ENCODE data around the gene MROH9. TPM values are rescaled to one million over a fixed set of nuclear protein-coding genes. Genes with fewer than 3 reads are reported as not detected.

Gene MROH9
- polyA plus RNA-seq, 3 donors = not detected

DNA sequence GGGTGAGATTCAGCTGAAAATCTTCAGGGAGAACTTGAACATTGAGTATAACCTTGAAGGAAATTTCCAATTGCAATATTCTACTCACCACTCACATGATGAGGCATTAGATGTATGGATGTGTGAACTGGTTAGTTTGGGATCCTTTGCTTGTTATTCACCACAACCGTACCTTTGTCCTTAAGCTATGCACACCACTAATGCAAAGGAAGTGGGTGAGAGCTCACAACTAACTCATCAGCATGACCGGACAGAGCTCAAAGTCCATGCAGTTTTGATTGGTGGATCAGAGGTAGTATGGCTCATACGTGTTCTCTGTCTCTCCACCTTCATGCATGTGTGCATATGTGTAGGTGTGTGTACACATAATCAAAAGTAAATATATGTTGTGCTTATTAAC, 43.5 kb upstream of the MROH9 start:
- no peak overlapping the region for H2AFZ ChIP-seq (ENCODE audit: insufficient read depth, low read depth, low read length, poor library complexity, severe bottlenecking)
- H3K27ac ChIP-seq (ENCODE audit: low read depth in 1 of 2, low read length in 2 of 2) = no peak overlapping the region
- Mint-ChIP-seq H3K27me3 (ENCODE audit: low read depth in 3 of 3) (peaks cover 0 to 1% (median 0%) of the 10 kb centered on the region in 3 donors), H3K9me3 (no peaks in the 10 kb centered on the region), H3K4me3 (no peak overlapping the region), H3K36me3 (no peaks in the 10 kb centered on the region), H3K27ac (no peak overlapping the region), H3K4me1 (no peaks in the 10 kb centered on the region)
- H3K4me2 ChIP-seq (replicated peaks; ENCODE audit: extremely low read depth, low read length, poor library complexity, severe bottlenecking) = no peak overlapping the region
- H3K4me1 ChIP-seq (ENCODE audit: control insufficient read depth in 1 of 2, insufficient read depth in 2 of 2, low read length in 2 of 2) = no peaks in the 10 kb centered on the region
- no peak overlapping the region for H3K4me3 ChIP-seq (replicated peaks in 1 of 3; ENCODE audit: low read depth in 2 of 3, low read length in 3 of 3)
- H3K79me2 ChIP-seq (ENCODE audit: insufficient read depth, low read length) = no peaks in the 10 kb centered on the region
- H4K20me1 ChIP-seq (ENCODE audit: insufficient read depth, low read length) = no peaks in the 10 kb centered on the region
- H3K9ac ChIP-seq (ENCODE audit: insufficient read depth, low read length, poor library complexity, severe bottlenecking) = no peak overlapping the region
- no peak for DNase-seq
- intact Hi-C loops (cut with micrococcal nuclease) = no loop called here
- no peaks in the 10 kb centered on the region for H3K9me3 ChIP-seq (replicated peaks in 1 of 2; ENCODE audit: control insufficient read depth in 1 of 2, insufficient read depth in 1 of 2, low read length in 2 of 2)
- TF ChIP-seq, protein P1, sequence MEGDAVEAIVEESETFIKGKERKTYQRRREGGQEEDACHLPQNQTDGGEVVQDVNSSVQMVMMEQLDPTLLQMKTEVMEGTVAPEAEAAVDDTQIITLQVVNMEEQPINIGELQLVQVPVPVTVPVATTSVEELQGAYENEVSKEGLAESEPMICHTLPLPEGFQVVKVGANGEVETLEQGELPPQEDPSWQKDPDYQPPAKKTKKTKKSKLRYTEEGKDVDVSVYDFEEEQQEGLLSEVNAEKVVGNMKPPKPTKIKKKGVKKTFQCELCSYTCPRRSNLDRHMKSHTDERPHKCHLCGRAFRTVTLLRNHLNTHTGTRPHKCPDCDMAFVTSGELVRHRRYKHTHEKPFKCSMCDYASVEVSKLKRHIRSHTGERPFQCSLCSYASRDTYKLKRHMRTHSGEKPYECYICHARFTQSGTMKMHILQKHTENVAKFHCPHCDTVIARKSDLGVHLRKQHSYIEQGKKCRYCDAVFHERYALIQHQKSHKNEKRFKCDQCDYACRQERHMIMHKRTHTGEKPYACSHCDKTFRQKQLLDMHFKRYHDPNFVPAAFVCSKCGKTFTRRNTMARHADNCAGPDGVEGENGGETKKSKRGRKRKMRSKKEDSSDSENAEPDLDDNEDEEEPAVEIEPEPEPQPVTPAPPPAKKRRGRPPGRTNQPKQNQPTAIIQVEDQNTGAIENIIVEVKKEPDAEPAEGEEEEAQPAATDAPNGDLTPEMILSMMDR (IDR thresholded peaks at IDR 0.05) = no peak
- H3K36me3 ChIP-seq (replicated peaks in 1 of 2; ENCODE audit: control insufficient read depth in 1 of 2, insufficient read depth in 2 of 2, low read length in 2 of 2) = no peaks in the 10 kb centered on the region
- no peaks in the 10 kb centered on the region for H3K27me3 ChIP-seq (ENCODE audit: control insufficient read depth in 2 of 2, insufficient read depth in 2 of 2, low read length in 2 of 2)
- no CpG with 5 or more reads among the region's 3 CpGs for WGBS (ENCODE audit: insufficient coverage)

GRCh38 chr1:170893655-170894297, 41.6 kb upstream of the MROH9 start:
- WGBS (ENCODE audit: insufficient coverage) = no CpG with 5 or more reads among the region's 2 CpGs
- TF ChIP-seq, protein P1 (IDR thresholded peaks at IDR 0.05) = no peak
- no peak overlapping the region for H3K4me2 ChIP-seq (replicated peaks; ENCODE audit: extremely low read depth, low read length, poor library complexity, severe bottlenecking)
- no peak overlapping the region for H3K27ac ChIP-seq (ENCODE audit: low read depth in 1 of 2, low read length in 2 of 2)
- no peak overlapping the region for H2AFZ ChIP-seq (ENCODE audit: insufficient read depth, low read depth, low read length, poor library complexity, severe bottlenecking)
- H3K4me1 Mint-ChIP-seq = no peaks in the 10 kb centered on the region
- H3K27me3 ChIP-seq (ENCODE audit: control insufficient read depth in 2 of 2, insufficient read depth in 2 of 2, low read length in 2 of 2) = no peaks in the 10 kb centered on the region
- no peaks in the 10 kb centered on the region for H4K20me1 ChIP-seq (ENCODE audit: insufficient read depth, low read length)
- no peak overlapping the region for H3K4me3 Mint-ChIP-seq
- H3K4me1 ChIP-seq (ENCODE audit: control insufficient read depth in 1 of 2, insufficient read depth in 2 of 2, low read length in 2 of 2) = no peaks in the 10 kb centered on the region
- H3K9ac ChIP-seq (ENCODE audit: insufficient read depth, low read length, poor library complexity, severe bottlenecking) = no peak overlapping the region
- no peaks in the 10 kb centered on the region for H3K36me3 ChIP-seq (replicated peaks in 1 of 2; ENCODE audit: control insufficient read depth in 1 of 2, insufficient read depth in 2 of 2, low read length in 2 of 2)
- no peaks in the 10 kb centered on the region for H3K9me3 Mint-ChIP-seq
- H3K27me3 Mint-ChIP-seq (ENCODE audit: low read depth in 3 of 3) = peaks cover 0 to 2% (median 1%) of the 10 kb centered on the region in 3 donors
- no peak for DNase-seq
- intact Hi-C loops (cut with micrococcal nuclease) = no loop called here
- H3K79me2 ChIP-seq (ENCODE audit: insufficient read depth, low read length) = no peaks in the 10 kb centered on the region
- H3K9me3 ChIP-seq (replicated peaks in 1 of 2; ENCODE audit: control insufficient read depth in 1 of 2, insufficient read depth in 1 of 2, low read length in 2 of 2) = no peaks in the 10 kb centered on the region
- H3K36me3 Mint-ChIP-seq = no peaks in the 10 kb centered on the region
- H3K4me3 ChIP-seq (replicated peaks in 1 of 3; ENCODE audit: low read depth in 2 of 3, low read length in 3 of 3) = no peak overlapping the region
- no peak overlapping the region for H3K27ac Mint-ChIP-seq
